K562 (cell line): ENCODE results near the gene FITM2. TPM values are rescaled to one million over a fixed set of nuclear protein-coding genes. Genes with fewer than 3 reads are reported as not detected.

Experiments used
- ATAC-seq: fragments of 200-7000 bp; cut with Tn5 transposase; 3 replicates; pipeline ENCODE4 v1.9.1; 2020; ENCODE audit warnings: moderate library complexity
- BruUV-seq: library from RNA; stranded (reverse); fragments of 400-500 nt; replicated peaks from 2 replicates; lab custom pipeline; 2021; lab: Mats Ljungman, UMichigan
- CTCF ChIA-PET: fragments of 300-600 bp; formaldehyde crosslinking; extraction: SDS; loops from one replicate; lab custom pipeline; 2021; ENCODE audit warnings: low intra/inter-chr PET ratio; lab: Yijun Ruan, JAX
- POLR2A ChIA-PET: fragments of 300-600, 350-650 bp; sonication (Branson Sonifier 250); formaldehyde crosslinking; extraction: SDS; loops from one replicate; lab custom pipeline; 2021; ENCODE audit warnings: antibody characterized with exemption, inconsistent platforms; lab: Yijun Ruan, JAX
- DNase-seq, 4 experiments: peaks; one replicate each; pipeline versions ENCODE4 v3.0.0 to v3.0.0-alpha.2; 2011 to 2018; ENCODE audit warnings: low spot score in 3 of 4, mixed read lengths in 3 of 4; ENCODE audit errors: extremely low read depth in 1 of 4
- FAIRE-seq: peaks from 2 replicates; lab custom pipeline; 2011; peaks lifted over from hg19 to GRCh38; lab: Jason Lieb, UNC
- H2AFZ ChIP-seq: 2 replicates; pipeline ENCODE4 v1.6.0; 2011; ENCODE audit warnings: low read depth, low read length, control low read depth, inconsistent platforms
- H3K27ac ChIP-seq: fragments of 200-600 bp; 3 replicates; pipeline ENCODE4 v1.8.0; 2011; ENCODE audit warnings: low read depth, mild to moderate bottlenecking, control low read depth, inconsistent platforms, low read length, moderate library complexity, mixed read lengths; ENCODE audit errors: extremely low read depth
- H3K27me3 ChIP-seq, 2 experiments: fragments of 300-600 bp in 1 of 2; 2 replicates in 1 of 2; 3 replicates in 1 of 2; pipeline versions ENCODE4 v1.6.0 to v1.8.0; 2011; ENCODE audit warnings: inconsistent platforms in 2 of 2, low read length in 2 of 2, mild to moderate bottlenecking in 1 of 2, mixed read lengths in 1 of 2, moderate library complexity in 1 of 2; ENCODE audit not compliant: control insufficient read depth in 2 of 2, insufficient read depth in 2 of 2
- H3K36me3 ChIP-seq: fragments of 300-600 bp; 3 replicates; pipeline ENCODE4 v1.8.0; 2011; ENCODE audit warnings: mild to moderate bottlenecking, low read length, inconsistent platforms; ENCODE audit not compliant: control insufficient read depth, insufficient read depth
- H3K4me1 ChIP-seq, 2 experiments: fragments of 200-600 bp in 1 of 2; replicated peaks in 1 of 2; 2 replicates in 1 of 2; 3 replicates in 1 of 2; pipeline versions ENCODE4 v1.5.1 to v1.8.0; 2011; ENCODE audit warnings: inconsistent platforms in 2 of 2, low read length in 2 of 2, mild to moderate bottlenecking in 1 of 2, mixed read lengths in 1 of 2, moderate library complexity in 1 of 2; ENCODE audit not compliant: control insufficient read depth in 2 of 2, insufficient read depth in 2 of 2
- H3K4me2 ChIP-seq: 2 replicates; pipeline ENCODE4 v1.6.1; 2011; ENCODE audit warnings: low read length, control low read depth, inconsistent platforms, mixed read lengths; ENCODE audit not compliant: insufficient read depth
- H3K4me3 ChIP-seq: fragments of 200-600 bp; sonication (generic), shearing (Covaris generic); 2 replicates; pipeline ENCODE4 v1.5.1; 2016; ENCODE audit warnings: control low read depth, inconsistent platforms
- H3K79me2 ChIP-seq: fragments of 200-600 bp; 3 replicates; pipeline ENCODE4 v1.8.0; 2011; ENCODE audit warnings: low read length, inconsistent platforms; ENCODE audit not compliant: control insufficient read depth, insufficient read depth
- H3K9ac ChIP-seq, 2 experiments: 2 replicates each; pipeline versions ENCODE4 v1.6.0 to v1.6.1; 2011; ENCODE audit warnings: low read depth in 2 of 2, low read length in 2 of 2, control low read depth in 1 of 2, inconsistent platforms in 1 of 2, mild to moderate bottlenecking in 1 of 2, mixed read lengths in 1 of 2; ENCODE audit not compliant: insufficient read depth in 1 of 2
- H3K9me1 ChIP-seq: one replicate; pipeline ENCODE4 v1.6.0; 2011; ENCODE audit warnings: inconsistent platforms, mild to moderate bottlenecking, low read length, moderate library complexity; ENCODE audit not compliant: control insufficient read depth, insufficient read depth
- H3K9me3 ChIP-seq: replicated peaks from 2 replicates; pipeline ENCODE4 v1.5.1; 2011; ENCODE audit warnings: low read depth, low read length, inconsistent platforms; ENCODE audit not compliant: control insufficient read depth, insufficient read depth
- H4K20me1 ChIP-seq: replicated peaks from 2 replicates; pipeline ENCODE4 v1.6.1; 2011; ENCODE audit warnings: low read length, inconsistent platforms, mixed read lengths; ENCODE audit not compliant: control insufficient read depth, insufficient read depth
- EWSR1 ChIP-seq: fragments of 450-650 bp; IDR thresholded peaks from 2 replicates; pipeline ENCODE4 v1.6.1; 2018; ENCODE audit warnings: borderline replicate concordance, mild to moderate bottlenecking, low read depth, moderate library complexity; ENCODE audit not compliant: partially characterized antibody
- POLR2B ChIP-seq: fragments of 450-650 bp; IDR thresholded peaks from 2 replicates; pipeline ENCODE4 v1.6.1; 2018; ENCODE audit warnings: low read depth; ENCODE audit not compliant: partially characterized antibody
- ZNF263 ChIP-seq: sonication (generic); formaldehyde crosslinking; IDR thresholded peaks from 2 replicates; pipeline ENCODE4 v1.8.0; 2022; ENCODE audit warnings: mild to moderate bottlenecking, missing genetic modification reagents, borderline replicate concordance
- ZNF3 ChIP-seq: fragments of 250-450 bp; sonication (Bioruptor Pico); IDR thresholded peaks from 2 replicates; pipeline ENCODE4 v1.5.0; 2021; ENCODE audit warnings: mild to moderate bottlenecking, moderate library complexity
- WGBS: fragments of 100-300 bp; shearing (Covaris generic); methylation state at CpG from one replicate; pipeline ENCODE4 v1.1.6; 2016; ENCODE audit warnings: low coverage, mixed read lengths; ENCODE audit not compliant: insufficient coverage; ENCODE audit errors: missing lambda C conversion rate; 5-methylcytosine and 5-hydroxymethylcytosine counted together
- in situ Hi-C: fragments of 300-500 bp; cut with MboI; formaldehyde crosslinking; loops from 4 replicates; pipeline ENCODE4 v1.15.0; 2018; ENCODE audit warnings: inconsistent platforms, mixed read lengths
- intact Hi-C: fragments of 100-400 bp; cut with micrococcal nuclease; formaldehyde crosslinking; loops from 2 replicates; pipeline ENCODE4 v1.14.2; 2022
- polyA plus RNA-seq, 8 experiments: library from polyadenylated mRNA; depleted of rRNA in 4 of 8; stranded (reverse) in 5 of 8; unstranded in 3 of 8; fragments of >200 nt; fragmentation: Nextera tagmentation in 2 of 8; fragmentation: Illumina TruSeq in 1 of 8; extraction: Ambion mirVana in 2 of 8; extraction: Trizol in 1 of 8; gene quantifications; 2 replicates each; pipeline versions ENCODE4 v1.2.1 to v1.2.3, GENCODE V29; 2011 to 2014; ENCODE audit warnings: inconsistent platforms in 1 of 8, missing spikeins in 1 of 8
- total RNA-seq, 7 experiments: library from RNA; depleted of rRNA in 6 of 7; stranded (reverse); fragments of >200 nt in 6 of 7; fragmentation: Illumina TruSeq in 2 of 7; extraction: Trizol in 2 of 7; gene quantifications; 2 replicates each; pipeline versions ENCODE4 v1.2.1 to v1.2.3, GENCODE V29; 2011 to 2021; ENCODE audit warnings: low replicate concordance in 1 of 7

The FITM2 gene
- total and polyA plus RNA-seq, 9 of the 15 experiments (the other 6 are each of a cell fraction or from before 2014, with no cell fraction given) = 0.64 to 2.8 (median 1.8) TPM

DNA sequence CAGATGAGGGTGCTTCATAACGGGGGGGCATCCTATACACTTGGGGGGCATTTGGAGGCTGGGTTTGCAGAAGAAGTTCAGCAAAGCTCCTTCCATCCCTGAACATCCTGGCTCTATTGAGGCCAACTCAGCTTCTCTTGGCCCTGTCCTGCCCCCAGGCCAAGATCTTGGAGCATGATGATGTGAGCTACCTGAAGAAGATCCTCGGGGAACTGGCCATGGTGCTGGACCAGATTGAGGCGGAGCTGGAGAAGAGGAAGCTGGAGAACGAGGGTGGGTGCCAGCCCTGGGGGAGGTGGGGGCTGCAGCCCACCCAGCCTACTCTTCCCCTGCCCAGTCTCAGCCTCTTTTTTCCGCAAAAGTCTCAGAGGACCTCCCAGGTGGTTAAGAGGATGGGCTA is 46.7 kb downstream of the FITM2 start (continued):
- TF ChIP-seq EWSR1 = no peak

DNA sequence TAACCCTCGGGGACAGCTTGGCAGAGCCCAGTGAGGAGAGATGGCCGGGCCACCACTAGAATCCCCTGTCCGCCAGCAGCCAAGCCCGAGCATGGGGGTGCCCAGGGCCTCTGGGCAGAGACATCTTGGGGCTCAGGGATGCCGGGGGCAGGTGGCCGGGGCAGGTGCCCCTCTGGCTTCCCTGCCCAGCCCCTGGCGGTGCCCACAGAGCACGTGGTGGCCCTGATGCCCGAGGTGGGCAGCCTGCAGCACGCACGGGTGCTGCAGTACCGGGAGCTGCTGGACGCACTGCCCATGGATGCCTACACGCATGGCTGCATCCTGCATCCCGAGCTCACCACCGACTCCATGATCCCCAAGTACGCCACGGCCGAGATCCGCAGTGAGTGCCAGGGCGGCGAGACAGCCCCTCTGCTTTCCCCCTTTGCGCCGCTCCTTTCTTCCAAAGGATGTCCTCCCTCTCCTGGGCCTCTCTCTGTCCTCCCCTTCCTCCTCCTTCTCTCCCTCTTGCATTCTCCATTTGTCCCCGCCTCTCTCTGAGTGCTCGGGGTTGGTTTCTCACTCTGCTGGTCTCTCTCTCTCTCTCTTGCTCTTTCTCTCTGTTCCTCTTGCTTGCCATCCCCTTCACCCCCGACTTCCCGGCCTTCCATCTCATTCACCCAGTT is 52.6 kb downstream of the FITM2 start:
- no peaks in the 10 kb centered on the region; a peak in 1 of 5 replicates for H3K4me1 ChIP-seq
- H3K9me1 ChIP-seq = no peaks in the 10 kb centered on the region
- POLR2A ChIA-PET = no interaction called here
- CTCF ChIA-PET = no interaction called here
- no peak overlapping the region for H3K4me2 ChIP-seq
- H4K20me1 ChIP-seq = peaks cover 8% of the 10 kb centered on the region
- H3K27ac ChIP-seq = no peak overlapping the region
- H3K36me3 ChIP-seq = no peaks in the 10 kb centered on the region
- peaks cover 2 to 6% of the 10 kb centered on the region in 2 experiments; a peak in 1 of 5 replicates for H3K27me3 ChIP-seq
- BruUV-seq = no TSS peak
- DNase-seq = no peak
- no peak overlapping the region for H3K4me3 ChIP-seq
- no peak overlapping the region; a peak in 1 of 4 replicates for H3K9ac ChIP-seq
- 4% methylated on average over 21 of the region's 28 CpGs for WGBS
- TF ChIP-seq ZNF3 (CRISPR knock-in tag) (no peak), ZNF263 (CRISPR knock-in tag) (peak; percentile 76), POLR2B (no peak)
- no peak for FAIRE-seq
- no peak overlapping the region for H2AFZ ChIP-seq
- H3K9me3 ChIP-seq = no peaks in the 10 kb centered on the region
- in situ Hi-C loops (no loop called here), intact Hi-C loops (no loop called here)
- ATAC-seq = no peak
- H3K79me2 ChIP-seq = no peaks in the 10 kb centered on the region
